GM19023 (cell line): ENCODE results near the gene SLC30A7.

Source experiments
- ATAC-seq: cut with Tn5 transposase; IDR thresholded peaks from one replicate; pipeline ENCODE4 v1.9.1; 2021; ENCODE audit warnings: mild to moderate bottlenecking, moderate library complexity; ENCODE audit not compliant: unreplicated experiment

SLC30A7 gene

GRCh38 chr1:101022294-101022693 is 126.4 kb downstream of the SLC30A7 start:
- ATAC-seq: no peak

GRCh38 chr1:101025283-101025656 is 129.4 kb downstream of the SLC30A7 start:
- ATAC-seq: peak; percentile 37

GRCh38 chr1:101025657-101026429 is 130.0 kb downstream of the SLC30A7 start, which contains the start of gene DPH5:
Gene DPH5, minus strand, starts transcription at chr1:101025784. Its CDS starts 341 bp downstream, at chr1:101025443.
- peak; percentile 86 for ATAC-seq

- no peak for ATAC-seq
Observed at GRCh38 chr1:101026430-101026788, 130.5 kb downstream of the SLC30A7 start.

- ATAC-seq: no peak
Observed at GRCh38 chr1:101027194-101027772, 131.4 kb downstream of the SLC30A7 start.

GRCh38 chr1:101028466-101028865 is 132.6 kb downstream of the SLC30A7 start:
- no peak for ATAC-seq

- no peak for ATAC-seq
Observed at GRCh38 chr1:101029184-101029583, 133.3 kb downstream of the SLC30A7 start.

GRCh38 chr1:101030881-101031280 is 135.0 kb downstream of the SLC30A7 start:
- no peak for ATAC-seq
